Measurements from ENCODE around the gene CDKAL1. TPM values are rescaled to one million over a fixed set of nuclear protein-coding genes. Genes with fewer than 3 reads are reported as not detected.
A peak's percentile ranks its signal among the peaks of the same experiment; 100 is the strongest.

Gene CDKAL1
- total and polyA plus RNA-seq, 2 of the 13 experiments (the other 11 are each of a cell fraction or from before 2014, with no cell fraction given), result 9.5 to 27.7 TPM

GRCh38 chr6:20534295-20535262 lies at the start of gene CDKAL1 (continued):
- TF ChIP-seq FOSL2 (CRISPR knock-in tag; IDR thresholded peaks at IDR 0.05), result peak; percentile 73
- no peak for TF ChIP-seq HNRNPK (IDR thresholded peaks at IDR 0.05; ENCODE audit: low read depth, low read length, poor library complexity, severe bottlenecking)
- TF ChIP-seq ZNF354B (CRISPR knock-in tag; IDR thresholded peaks at IDR 0.05), result peak; percentile 73; the same call in 1 of the 2 replicates
- TF ChIP-seq ZBTB7B (CRISPR knock-in tag; IDR thresholded peaks at IDR 0.05), result no peak
- no peak for TF ChIP-seq ZNF546 (CRISPR knock-in tag; conservative IDR thresholded peaks at IDR 0.05)
- TF ChIP-seq MAFF (IDR thresholded peaks at IDR 0.05; ENCODE audit: low read depth, low read length), result peak; percentile 40; the same call in 1 of the 2 replicates
- no peak for TF ChIP-seq ZNF513 (CRISPR knock-in tag; conservative IDR thresholded peaks at IDR 0.05)
- TF ChIP-seq DNMT3B (CRISPR knock-in tag; conservative IDR thresholded peaks at IDR 0.05), result peak; percentile 89; the same call in 1 of the 2 replicates
- no peak; the same call in 1 of the 2 replicates for TF ChIP-seq ZNF652 (CRISPR knock-in tag; IDR thresholded peaks at IDR 0.05; ENCODE audit: borderline replicate concordance, low read depth)
- no peak for TF ChIP-seq NR2F2 (IDR thresholded peaks at IDR 0.05; ENCODE audit: borderline replicate concordance, low read depth)
- 0 out of 2 replicates have a peak, but pooled peaks have one; percentile 24 for TF ChIP-seq ZNF264 (CRISPR knock-in tag; IDR thresholded peaks at IDR 0.05)
- TF ChIP-seq POLR2G (IDR thresholded peaks at IDR 0.05; ENCODE audit: low read depth, low read length), result peak; percentile 92
- no peak for TF ChIP-seq FOSL1 (CRISPR knock-in tag; IDR thresholded peaks at IDR 0.05; ENCODE audit: borderline replicate concordance)
- TF ChIP-seq ZNF18 (CRISPR knock-in tag; IDR thresholded peaks at IDR 0.05; ENCODE audit: insufficient replicate concordance), result no peak
- no peak for TF ChIP-seq ZNF17 (CRISPR knock-in tag; IDR thresholded peaks at IDR 0.05)
- TF ChIP-seq U2AF1 (optimal IDR thresholded peaks at IDR 0.05; ENCODE audit: low read depth, low read length), result no peak
- no peak for TF ChIP-seq ZNF333 (CRISPR knock-in tag; IDR thresholded peaks at IDR 0.05; ENCODE audit: borderline replicate concordance)
- TF ChIP-seq TCF7L2 (IDR thresholded peaks at IDR 0.05; ENCODE audit: low read depth, low read length), result no peak
- TF ChIP-seq ZNF232 (CRISPR knock-in tag; IDR thresholded peaks at IDR 0.05; ENCODE audit: borderline replicate concordance), result peak; percentile 92; the same call in 1 of the 2 replicates
- TF ChIP-seq ZNF460 (CRISPR knock-in tag; IDR thresholded peaks at IDR 0.05; ENCODE audit: borderline replicate concordance), result no peak
- peak; percentile 37; the same call in 1 of the 2 replicates for TF ChIP-seq CEBPB (IDR thresholded peaks at IDR 0.05; ENCODE audit: borderline replicate concordance, low read depth, low read length)
- TF ChIP-seq KLF11 (CRISPR knock-in tag; IDR thresholded peaks at IDR 0.05), result no peak; the same call in 1 of the 2 replicates
- TF ChIP-seq BRCA1 (CRISPR knock-in tag; IDR thresholded peaks at IDR 0.05), result peak; percentile 75; the same call in 1 of the 2 replicates
- peak; percentile 92 for TF ChIP-seq ZNF501 (CRISPR knock-in tag; IDR thresholded peaks at IDR 0.05)
- TF ChIP-seq ARNTL (CRISPR knock-in tag; IDR thresholded peaks at IDR 0.05), result peak; percentile 65; the same call in 1 of the 2 replicates
- TF ChIP-seq ZNF343 (CRISPR knock-in tag; IDR thresholded peaks at IDR 0.05), result no peak
- peak; percentile 88 for TF ChIP-seq DMAP1 (CRISPR knock-in tag; IDR thresholded peaks at IDR 0.05)
- TF ChIP-seq ZNF256 (CRISPR knock-in tag; conservative IDR thresholded peaks at IDR 0.05), result no peak; the same call in 1 of the 2 replicates
- no peak for TF ChIP-seq ZNF138 (CRISPR knock-in tag; IDR thresholded peaks at IDR 0.05; ENCODE audit: low read depth)
